GM19463 (cell line): Measurements from ENCODE around the gene HCN2.

Source experiments
- ATAC-seq: cut with Tn5 transposase; IDR thresholded peaks from one replicate; pipeline ENCODE4 v1.9.1; 2021; ENCODE audit warnings: mild to moderate bottlenecking, moderate library complexity; ENCODE audit not compliant: unreplicated experiment

Gene HCN2

DNA sequence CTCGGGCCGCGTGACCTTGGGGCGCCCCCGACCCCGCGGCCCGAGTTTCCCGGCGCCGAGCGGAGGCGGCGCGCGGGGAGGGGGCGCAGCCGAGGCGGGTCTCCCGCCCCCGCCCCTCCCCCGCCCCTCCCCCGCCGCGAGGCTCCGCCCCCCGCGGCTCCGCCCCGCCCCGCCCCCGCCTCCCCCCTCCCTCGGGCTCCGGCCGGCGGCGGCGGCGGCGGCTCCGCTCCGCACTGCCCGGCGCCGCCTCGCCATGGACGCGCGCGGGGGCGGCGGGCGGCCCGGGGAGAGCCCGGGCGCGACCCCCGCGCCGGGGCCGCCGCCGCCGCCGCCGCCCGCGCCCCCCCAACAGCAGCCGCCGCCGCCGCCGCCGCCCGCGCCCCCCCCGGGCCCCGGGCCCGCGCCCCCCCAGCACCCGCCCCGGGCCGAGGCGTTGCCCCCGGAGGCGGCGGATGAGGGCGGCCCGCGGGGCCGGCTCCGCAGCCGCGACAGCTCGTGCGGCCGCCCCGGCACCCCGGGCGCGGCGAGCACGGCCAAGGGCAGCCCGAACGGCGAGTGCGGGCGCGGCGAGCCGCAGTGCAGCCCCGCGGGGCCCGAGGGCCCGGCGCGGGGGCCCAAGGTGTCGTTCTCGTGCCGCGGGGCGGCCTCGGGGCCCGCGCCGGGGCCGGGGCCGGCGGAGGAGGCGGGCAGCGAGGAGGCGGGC, at the start of gene HCN2:
TSS of gene HCN2 (plus strand) at position 189 of the 703 bp plus-strand sequence. CDS start at position 254, 65 bp downstream.
- no peak for ATAC-seq

DNA sequence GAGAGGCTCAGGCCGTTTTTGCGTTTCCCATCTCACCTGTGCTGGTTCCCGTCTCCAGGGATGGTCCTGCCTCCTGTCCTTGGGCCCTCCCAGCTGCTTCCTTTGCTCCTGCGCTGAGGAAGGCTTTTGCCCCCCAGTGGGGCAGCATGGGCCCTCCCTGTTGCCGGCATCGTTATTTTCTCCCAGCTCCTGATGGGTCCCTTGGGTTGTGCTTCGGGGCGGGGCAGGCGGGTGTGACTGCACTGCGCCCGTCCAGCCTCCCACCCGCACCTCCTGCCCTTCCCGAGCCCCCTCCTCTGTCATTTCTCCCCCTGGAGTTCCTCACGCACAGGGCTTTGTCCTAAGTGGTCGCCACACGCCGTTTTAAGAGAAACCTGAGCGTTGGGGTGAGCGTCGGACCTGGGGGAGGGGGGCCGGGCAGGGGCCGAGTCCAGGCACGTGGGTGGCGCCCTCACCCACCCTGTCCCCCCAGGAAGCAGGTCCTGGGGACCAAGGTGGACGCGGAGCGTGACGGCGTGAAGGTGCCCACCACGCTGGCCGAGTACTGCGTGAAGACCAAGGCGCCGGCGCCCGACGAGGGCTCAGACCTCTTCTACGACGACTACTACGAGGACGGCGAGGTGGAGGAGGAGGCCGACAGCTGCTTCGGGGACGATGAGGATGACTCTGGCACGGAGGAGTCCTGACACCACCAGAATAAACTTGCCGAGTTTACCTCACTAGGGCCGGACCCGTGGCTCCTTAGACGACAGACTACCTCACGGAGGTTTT, 48.6 kb upstream of the HCN2 start:
- no peak for ATAC-seq

DNA sequence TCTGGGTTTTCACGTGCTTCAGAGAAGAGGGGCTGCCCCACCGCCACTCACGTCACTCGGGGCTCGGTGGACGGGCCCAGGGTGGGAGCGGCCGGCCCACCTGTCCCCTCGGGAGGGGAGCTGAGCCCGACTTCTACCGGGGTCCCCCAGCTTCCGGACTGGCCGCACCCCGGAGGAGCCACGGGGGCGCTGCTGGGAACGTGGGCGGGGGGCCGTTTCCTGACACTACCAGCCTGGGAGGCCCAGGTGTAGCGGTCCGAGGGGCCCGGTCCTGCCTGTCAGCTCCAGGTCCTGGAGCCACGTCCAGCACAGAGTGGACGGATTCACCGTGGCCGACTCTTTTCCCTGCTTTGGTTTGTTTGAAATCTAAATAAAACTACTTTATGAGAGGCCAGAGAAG, 48.0 kb upstream of the HCN2 start:
- no peak for ATAC-seq

DNA sequence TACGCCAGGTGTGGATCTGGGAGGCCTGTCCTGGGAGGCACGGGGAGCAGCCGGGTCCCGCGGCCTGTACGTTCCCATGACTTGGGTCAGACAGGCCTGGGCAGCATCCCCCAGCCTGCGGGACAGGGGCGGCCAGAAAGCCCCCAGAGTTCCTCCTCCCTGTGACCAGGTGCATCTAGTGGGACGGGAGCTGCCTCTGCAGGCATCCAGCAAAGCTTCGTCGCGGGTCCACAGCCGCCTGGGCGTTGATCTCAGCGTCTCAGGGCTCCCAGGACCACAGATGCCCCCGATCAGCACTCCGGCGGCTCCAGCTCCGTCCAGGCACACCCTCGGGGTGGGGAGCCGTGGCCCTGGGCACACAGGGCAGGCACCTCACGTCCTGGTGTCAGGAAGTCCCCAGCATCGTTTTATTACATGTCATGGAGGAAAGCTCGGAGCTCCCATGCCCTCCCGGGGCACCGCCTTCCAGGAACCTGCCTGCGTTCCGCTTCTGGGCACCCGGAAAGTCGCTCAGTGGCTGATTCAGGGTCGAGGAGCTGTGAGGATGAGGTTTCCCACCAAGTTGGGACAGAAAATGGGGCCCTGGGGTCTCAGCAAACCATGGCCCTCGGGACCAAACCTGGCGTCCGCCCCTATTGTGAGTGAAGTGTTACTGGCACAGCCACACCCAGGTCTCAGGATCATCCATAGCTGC, 47.4 kb upstream of the HCN2 start:
- ATAC-seq: no peak

DNA sequence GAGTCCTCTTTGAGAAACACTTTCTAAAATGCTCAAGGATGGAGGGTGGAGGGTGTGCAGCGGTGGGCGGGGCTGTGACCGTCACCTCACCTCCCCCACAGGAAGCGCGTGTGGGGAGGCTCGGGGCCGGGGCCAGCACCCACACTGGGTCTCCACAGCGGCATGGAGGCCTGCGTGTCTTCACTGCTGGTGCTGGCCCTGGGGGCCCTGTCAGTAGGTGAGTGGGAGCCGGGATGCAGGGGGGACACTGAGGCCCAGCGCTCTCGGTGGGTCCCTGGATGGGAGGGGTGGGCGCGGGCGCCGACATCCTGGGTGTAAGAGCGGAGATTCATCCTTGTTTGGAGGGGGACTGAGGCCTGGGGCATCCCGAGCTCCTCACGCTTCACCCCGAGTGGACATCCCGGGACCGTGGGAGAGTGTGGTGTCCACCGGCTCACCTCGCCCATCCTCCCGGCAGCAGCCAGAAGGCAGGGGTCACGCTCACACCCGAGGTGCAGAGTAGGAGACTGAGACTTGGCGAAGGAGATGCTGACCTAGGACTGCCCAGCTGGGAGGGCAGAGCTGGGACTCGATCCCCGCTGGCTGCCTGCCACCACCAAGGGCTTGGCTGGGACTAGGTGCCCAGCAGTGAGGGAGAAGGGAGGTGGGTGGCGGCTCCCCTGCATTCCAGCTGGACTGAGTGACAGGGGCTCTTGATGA, 45.6 kb upstream of the HCN2 start, which contains the start of gene GZMM:
TSS of gene GZMM (plus strand) at position 144 of the 699 bp plus-strand sequence. CDS start at position 163, 19 bp downstream.
- ATAC-seq: no peak

DNA sequence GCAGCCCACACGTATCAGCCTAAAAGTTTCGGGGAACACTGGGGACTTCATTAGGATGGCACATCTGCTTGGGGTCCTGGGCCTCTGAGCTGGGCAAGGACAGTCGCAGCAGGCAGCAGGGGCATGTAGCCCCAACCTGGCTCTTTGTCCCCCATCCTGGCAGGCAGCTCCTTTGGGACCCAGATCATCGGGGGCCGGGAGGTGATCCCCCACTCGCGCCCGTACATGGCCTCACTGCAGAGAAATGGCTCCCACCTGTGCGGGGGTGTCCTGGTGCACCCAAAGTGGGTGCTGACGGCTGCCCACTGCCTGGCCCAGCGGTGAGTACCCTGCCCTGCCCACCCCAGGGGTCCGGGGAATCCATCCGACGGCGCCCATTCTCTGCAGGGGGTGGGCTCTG, 42.6 kb upstream of the HCN2 start:
- no peak for ATAC-seq

DNA sequence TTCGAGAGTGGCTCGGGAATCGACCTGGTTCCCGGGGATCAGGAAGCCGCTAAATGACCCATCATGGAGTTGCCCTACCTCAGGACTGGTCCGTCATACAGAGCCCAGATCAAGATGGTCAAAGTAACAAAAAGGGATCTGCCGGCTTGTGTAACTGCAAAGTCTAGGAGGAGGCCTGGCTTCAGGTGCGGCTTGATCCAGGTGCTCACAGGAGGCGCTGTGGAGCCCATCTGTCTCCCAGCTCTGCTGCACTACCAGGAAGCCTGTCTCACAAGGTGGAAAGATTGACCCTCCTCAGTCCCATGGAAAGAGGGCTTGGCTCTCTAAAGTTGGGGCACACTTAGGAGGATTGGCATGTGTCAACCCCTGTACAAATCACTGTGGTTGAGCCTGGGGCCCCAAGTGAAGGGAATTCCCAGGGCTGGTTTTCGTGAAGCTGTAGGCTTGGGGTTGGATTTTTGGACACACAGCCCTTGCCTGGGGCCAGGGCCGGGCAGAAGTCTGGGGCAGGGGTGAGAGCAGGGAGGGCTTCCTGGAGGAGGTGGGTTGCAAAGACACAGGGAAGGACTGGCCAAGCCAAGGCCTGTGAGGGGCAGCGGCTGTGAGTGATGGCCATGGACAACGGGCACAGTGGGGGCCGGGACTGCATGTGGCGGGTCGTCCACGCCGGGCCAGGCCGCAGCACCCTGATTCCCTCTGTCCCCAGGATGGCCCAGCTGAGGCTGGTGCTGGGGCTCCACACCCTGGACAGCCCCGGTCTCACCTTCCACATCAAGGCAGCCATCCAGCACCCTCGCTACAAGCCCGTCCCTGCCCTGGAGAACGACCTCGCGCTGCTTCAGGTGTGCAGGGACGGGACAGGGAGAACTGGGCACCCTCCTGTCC, 41.6 kb upstream of the HCN2 start:
- ATAC-seq: no peak

DNA sequence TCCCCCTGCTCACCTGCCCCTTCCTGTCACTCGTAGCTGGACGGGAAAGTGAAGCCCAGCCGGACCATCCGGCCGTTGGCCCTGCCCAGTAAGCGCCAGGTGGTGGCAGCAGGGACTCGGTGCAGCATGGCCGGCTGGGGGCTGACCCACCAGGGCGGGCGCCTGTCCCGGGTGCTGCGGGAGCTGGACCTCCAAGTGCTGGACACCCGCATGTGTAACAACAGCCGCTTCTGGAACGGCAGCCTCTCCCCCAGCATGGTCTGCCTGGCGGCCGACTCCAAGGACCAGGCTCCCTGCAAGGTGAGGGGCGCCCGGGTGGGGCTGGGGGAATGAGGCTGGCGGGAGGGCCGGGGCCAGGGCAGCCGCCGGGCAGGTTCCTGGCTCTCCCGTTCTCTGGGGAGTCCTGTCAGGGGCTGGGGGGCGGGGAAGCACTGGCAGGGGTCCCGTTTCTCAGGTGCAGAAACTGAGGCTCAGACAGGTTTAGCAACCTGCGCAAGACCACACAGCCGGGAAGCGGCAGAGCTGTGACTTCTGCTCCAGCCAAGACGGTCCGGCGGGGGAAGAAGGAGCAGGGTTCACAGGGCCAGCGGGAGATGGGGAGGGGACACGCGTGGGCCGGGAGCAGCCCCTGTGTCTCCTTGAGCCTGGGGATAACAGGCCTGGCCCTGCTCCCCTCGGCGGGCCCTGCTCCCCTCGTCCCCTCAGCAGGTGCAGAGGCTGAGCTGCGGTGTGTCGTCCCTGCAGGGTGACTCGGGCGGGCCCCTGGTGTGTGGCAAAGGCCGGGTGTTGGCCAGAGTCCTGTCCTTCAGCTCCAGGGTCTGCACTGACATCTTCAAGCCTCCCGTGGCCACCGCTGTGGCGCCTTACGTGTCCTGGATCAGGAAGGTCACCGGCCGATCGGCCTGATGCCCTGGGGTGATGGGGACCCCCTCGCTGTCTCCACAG, 40.5 kb upstream of the HCN2 start:
- ATAC-seq: no peak

DNA sequence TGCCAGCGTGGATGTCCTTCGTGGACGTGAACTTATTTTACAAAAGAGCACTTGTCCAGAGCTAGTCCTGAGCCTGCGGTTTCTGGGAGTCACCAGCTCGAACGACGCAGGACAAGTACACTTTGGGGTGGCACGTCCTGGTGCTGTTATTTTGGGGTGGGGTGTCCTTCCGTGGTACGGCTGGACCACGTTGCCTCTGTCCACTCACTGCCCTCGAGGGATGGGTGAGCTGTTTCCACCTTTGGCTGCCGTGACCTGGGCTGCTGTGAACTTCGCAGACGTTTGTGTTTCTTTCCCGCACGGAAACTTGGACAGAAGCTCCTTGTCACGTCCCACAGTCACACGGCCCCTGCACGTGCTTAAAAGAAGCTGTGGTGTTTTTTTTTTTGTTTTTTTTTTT, 34.9 kb upstream of the HCN2 start:
- ATAC-seq: no peak

DNA sequence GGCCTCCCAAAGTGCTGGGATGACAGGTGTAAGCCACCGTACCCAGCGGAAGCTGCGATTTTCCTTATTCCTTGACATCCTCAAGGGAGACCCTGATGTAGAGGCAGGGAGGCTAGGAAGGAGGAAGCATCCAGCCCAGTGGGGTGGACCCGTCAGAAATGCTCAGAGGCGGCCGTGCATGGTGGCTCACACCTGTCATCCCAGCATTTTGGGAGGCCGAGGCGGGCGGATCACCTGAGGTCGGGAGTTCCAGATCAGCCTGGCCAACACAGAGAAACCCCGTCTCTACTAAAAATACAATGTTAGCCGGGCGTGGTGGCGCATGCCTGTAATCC, 34.2 kb upstream of the HCN2 start:
- no peak for ATAC-seq

DNA sequence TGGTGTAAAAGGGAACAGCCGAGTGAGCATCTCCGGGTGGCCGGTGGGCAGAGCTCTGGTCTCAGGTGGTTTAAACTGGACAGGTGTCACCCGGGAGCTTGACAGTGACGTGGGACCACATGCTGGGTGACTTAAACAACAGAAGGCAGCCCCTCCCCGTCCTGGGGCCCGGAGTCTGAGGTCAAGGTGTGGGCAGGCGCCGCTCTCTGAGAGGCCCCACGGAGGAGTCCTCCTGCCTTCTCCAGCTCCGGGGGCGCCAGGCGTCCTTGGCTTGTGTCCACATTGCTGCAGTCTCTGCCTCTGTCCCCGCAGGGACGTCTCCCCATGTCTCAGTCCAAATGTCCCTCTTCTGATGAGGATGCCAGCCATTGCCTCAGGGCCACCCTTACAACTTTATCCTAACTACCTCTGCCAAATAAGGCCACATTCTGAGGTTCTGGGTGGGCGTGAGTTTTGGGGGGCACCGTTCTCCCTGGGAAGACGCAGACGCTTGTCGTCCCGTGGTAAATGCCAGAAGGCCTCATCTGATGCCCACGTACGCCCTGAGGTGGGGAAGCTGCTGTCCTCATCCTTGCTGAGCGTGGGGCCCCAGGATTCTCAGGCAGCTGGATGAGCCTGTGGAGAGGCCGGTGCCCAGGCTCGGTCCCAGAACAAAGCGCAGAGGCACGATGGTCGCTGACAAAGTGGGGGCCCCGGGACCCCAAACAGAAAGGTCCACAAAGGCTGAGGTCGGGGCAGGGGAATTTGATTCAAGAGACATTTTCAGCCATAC, 32.9 kb upstream of the HCN2 start:
- ATAC-seq: no peak

DNA sequence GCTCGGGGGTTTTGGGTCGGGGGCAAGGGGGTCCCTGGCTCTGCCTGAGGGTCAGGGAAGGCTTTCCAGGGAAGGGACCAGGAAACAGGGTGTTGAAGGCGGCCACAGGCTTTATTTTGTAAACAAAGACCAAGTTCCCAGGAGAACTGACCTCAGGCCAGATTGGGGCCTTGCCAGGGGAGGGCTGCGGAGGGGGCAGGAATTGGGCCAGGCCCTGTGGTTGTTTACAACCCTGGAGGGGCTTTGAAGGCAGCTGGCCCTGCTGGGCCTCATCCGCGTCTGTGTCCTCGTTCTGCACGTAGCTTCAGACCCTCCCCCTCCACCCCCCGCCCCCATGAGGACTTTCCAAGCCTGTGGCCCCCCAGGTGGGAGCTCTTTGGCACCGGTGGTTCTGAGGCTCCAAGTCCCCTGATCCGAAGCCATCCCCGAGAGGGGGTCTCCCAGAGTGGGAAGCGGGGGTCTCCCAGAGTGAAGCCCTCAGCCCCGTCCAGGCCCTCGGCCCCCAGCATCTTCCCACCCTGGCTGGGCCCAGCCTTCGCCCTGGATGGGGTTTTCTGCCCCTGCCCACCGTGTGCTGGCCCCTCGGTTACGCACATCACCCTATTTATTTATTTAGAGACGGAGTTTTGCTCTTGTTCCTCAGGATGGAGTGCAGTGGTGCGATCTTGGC, 30.8 kb upstream of the HCN2 start:
- ATAC-seq: no peak

DNA sequence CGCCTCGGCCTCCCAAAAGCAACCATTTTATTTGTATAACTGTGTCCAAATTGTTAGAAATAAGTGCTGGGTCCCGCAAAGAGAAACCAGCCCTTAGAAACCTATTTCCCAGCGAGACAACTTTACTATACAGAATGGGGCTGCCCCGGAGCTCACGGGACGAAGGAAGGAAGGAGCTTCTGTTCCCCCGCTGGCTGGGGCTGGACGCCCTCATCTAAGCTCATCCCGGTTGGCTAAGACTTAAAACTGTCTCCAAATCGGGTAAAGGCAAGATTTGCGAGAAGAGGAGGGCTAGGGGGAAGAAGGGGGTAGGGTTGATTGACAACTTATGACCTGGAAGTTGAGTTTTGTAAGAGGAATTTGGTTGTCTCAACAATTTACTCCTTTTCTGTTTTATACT, 29.6 kb upstream of the HCN2 start:
- no peak for ATAC-seq

DNA sequence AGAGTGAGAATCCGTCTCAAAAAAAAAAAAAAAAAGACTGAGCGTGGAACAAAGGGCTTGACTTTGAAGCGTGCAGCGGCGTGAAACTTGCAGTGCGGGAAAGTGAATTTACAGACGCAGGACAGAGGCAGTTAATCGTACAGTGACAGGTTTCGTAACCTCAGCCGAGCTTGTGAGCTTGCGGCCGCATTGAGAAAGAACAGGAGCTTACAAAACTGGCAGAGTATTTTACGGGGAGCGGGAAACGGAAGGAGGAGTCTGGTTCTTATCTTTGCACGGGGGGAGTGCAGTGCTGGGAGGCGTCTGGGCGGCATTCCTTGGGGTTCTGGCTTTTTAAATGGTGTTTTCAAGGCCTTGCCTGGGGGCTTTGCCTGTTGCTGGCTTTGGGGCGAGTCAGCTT, 23.3 kb upstream of the HCN2 start:
- ATAC-seq: no peak

DNA sequence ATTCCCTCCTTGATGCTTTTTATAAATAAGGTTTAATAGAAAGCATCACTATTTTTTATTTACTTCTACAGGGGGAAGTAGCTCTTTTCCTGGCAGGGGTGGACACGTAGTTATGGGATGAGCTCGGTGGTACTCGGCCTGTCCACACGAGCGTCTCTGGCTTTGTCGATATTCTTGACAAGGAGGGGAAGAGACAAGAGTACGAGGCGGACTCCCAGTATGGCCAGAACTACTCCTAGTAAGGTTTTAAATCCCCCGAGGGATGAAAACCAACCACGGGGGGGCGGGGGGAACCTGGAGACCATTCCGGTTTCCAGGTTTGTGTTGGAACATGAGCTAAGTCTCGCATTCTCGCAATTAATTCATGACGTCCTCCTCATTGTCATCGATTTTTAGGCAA, 22.8 kb upstream of the HCN2 start:
- ATAC-seq: no peak

DNA sequence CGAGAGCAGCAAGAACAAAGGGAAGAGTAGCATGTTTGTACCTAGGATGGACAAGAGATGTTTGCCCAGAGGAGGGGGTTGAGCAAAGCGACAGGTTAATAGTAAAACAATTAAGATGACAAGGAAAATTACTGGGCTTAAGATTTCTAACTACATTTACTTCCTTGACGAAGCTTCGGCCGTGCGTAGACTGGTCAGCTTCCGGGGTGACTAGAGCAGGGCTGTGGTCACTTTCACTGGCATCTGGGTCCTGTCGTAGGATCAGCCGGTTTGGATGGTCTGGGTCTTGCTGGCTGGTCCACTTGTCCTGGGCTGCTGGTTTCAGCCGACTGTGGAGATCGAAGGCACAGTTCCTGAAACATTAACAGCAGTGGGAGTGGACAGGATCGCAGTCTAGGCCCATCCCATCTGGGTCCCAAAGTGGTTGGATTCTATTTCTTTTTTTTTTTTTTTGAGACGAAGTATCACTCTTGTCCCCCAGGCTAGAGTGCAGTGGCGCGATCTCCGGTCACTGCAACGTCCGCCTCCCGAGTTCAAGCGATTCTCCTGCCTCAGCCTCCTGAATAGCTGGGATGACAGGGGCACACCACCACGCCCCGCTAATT, 22.3 kb upstream of the HCN2 start:
- ATAC-seq: no peak

DNA sequence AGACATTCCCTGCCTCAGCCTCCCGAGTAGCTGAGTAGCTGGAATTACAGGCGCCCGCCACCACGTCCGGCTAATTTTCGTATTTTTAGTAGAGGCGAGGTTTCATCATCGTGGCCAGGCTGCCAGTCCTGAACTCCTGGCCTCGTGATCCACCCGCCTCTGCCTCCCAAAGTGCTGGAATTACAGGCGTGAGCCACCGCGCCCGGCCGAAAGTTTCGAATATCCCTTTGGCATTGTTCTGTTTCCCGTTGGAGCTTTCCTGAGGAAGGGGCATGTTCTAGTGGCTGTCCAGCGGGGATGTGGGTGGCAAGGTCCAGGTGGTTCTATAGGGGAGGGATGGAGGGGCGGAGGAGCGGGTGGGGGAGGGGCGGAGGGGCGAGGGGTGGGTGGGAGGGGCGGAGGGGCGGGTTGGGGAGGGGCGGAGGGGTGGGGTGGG, 19.4 kb upstream of the HCN2 start:
- ATAC-seq: no peak
